ENCODE results near the gene ZNF710. TPM values are rescaled to one million over a fixed set of nuclear protein-coding genes. Genes with fewer than 3 reads are reported as not detected.
A peak's percentile ranks its signal among the peaks of the same experiment; 100 is the strongest.
"Not testable (repeated sequence)": the region's sequence is repeated elsewhere in the genome, so short reads cannot be mapped to it uniquely, and the experiment has no call there.

ZNF710 gene
- total and polyA plus RNA-seq, 2 experiments from 2014 or later: 7.8 to 22.2 TPM

GRCh38 chr15:90101969-90102890 lies 101.1 kb downstream of the ZNF710 start, which contains the start of gene IDH2:
IDH2 (minus strand) TSS chr15:90102468; CDS start chr15:90102390, 78 bp downstream.
- peak; percentile 87 to 93 for DNase-seq (ENCODE audit: low read depth in 1 of 2, low spot score in 1 of 2)
- no peak for TF ChIP-seq CTCF (IDR thresholded peaks at IDR 0.05; ENCODE audit: low read depth, low read length)
- H3K27ac ChIP-seq: peak within 1 kb of the TSS; percentile 92
- no peaks in the 10 kb centered on the region for H3K27me3 ChIP-seq
- H3K9me3 ChIP-seq (ENCODE audit: low read depth): no peaks in the 10 kb centered on the region
- no peaks in the 10 kb centered on the region for H3K36me3 ChIP-seq
- peak within 1 kb of the TSS; percentile 92 for H3K4me3 ChIP-seq
- H3K4me1 ChIP-seq (ENCODE audit: low read depth): peaks cover 59% of the 10 kb centered on the region

DNA sequence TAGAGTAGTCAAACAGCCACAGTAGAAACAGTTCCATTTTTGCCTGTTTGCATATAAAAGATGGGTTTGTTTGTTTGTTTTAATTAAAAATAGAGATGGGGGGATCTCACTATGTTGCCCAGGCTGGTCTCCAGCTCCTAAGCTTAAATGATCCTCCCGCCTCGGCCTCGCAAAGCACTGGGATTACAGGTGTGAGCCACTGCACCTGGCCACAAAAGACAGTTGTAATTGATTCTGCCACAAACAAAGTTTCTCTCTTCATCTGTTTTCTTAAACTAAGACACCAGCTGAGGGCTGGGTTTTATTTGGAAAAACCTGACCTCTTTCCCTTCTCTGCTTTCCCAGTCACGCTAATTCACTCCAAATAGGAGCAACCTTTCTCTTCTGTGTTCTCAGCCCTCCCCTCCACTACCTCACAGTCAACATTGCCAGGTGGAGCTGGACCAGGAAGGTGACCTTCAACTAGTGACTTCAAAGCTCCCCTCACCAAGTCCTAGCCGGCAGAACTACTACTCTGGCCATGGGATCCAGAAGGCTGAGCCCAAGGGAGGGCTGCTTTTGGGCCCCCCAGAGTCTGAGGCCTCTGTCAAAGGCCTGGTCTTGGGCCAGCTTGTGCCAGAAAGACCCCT lies 102.7 kb downstream of the ZNF710 start:
- peaks cover 46% of the 10 kb centered on the region for H3K4me1 ChIP-seq (ENCODE audit: low read depth)
- no peak overlapping the region for H3K4me3 ChIP-seq
- no peaks in the 10 kb centered on the region for H3K27me3 ChIP-seq
- H3K27ac ChIP-seq: peak overlapping the region; percentile 60
- no peak for TF ChIP-seq CTCF (IDR thresholded peaks at IDR 0.05; ENCODE audit: low read depth, low read length)
- no peaks in the 10 kb centered on the region for H3K36me3 ChIP-seq
- H3K9me3 ChIP-seq (ENCODE audit: low read depth): no peaks in the 10 kb centered on the region
- peak in 1 of 2 donors; percentile 24 for DNase-seq (ENCODE audit: low read depth in 1 of 2, low spot score in 1 of 2)

- DNase-seq (ENCODE audit: low read depth in 1 of 2, low spot score in 1 of 2): no peak
- H3K4me1 ChIP-seq (ENCODE audit: low read depth): peaks cover 43% of the 10 kb centered on the region
- no peak for TF ChIP-seq CTCF (IDR thresholded peaks at IDR 0.05; ENCODE audit: low read depth, low read length)
Observed at GRCh38 chr15:90104551-90104950, 103.4 kb downstream of the ZNF710 start.

GRCh38 chr15:90105521-90105920 lies 104.4 kb downstream of the ZNF710 start:
- H3K4me1 ChIP-seq (ENCODE audit: low read depth): peaks cover 33% of the 10 kb centered on the region
- H3K4me3 ChIP-seq: no peak overlapping the region
- TF ChIP-seq CTCF (IDR thresholded peaks at IDR 0.05; ENCODE audit: low read depth, low read length): no peak
- H3K27me3 ChIP-seq: no peaks in the 10 kb centered on the region
- no peaks in the 10 kb centered on the region for H3K9me3 ChIP-seq (ENCODE audit: low read depth)
- H3K27ac ChIP-seq: peak overlapping the region; percentile 95
- H3K36me3 ChIP-seq: no peaks in the 10 kb centered on the region
- no peak for DNase-seq (ENCODE audit: low read depth in 1 of 2, low spot score in 1 of 2)

More at GRCh38 chr15:90104551-90104950, 103.4 kb downstream of the ZNF710 start:
- Histone ChIP-seq H3K27me3 (no peaks in the 10 kb centered on the region), H3K36me3 (no peaks in the 10 kb centered on the region), H3K27ac (peak overlapping the region; percentile 60), H3K4me3 (no peak overlapping the region), H3K9me3 (ENCODE audit: low read depth) (no peaks in the 10 kb centered on the region)

GRCh38 chr15:90106522-90107117 lies 105.5 kb downstream of the ZNF710 start:
- Histone ChIP-seq H3K9me3 (ENCODE audit: low read depth) (no peaks in the 10 kb centered on the region), H3K36me3 (no peaks in the 10 kb centered on the region), H3K4me1 (ENCODE audit: low read depth) (peaks cover 24% of the 10 kb centered on the region), H3K27me3 (no peaks in the 10 kb centered on the region), H3K4me3 (no peak overlapping the region), H3K27ac (peak overlapping the region; percentile 95)
- TF ChIP-seq CTCF (IDR thresholded peaks at IDR 0.05; ENCODE audit: low read depth, low read length): no peak
- DNase-seq (ENCODE audit: low read depth in 1 of 2, low spot score in 1 of 2): peak; percentile 54 to 79

DNA sequence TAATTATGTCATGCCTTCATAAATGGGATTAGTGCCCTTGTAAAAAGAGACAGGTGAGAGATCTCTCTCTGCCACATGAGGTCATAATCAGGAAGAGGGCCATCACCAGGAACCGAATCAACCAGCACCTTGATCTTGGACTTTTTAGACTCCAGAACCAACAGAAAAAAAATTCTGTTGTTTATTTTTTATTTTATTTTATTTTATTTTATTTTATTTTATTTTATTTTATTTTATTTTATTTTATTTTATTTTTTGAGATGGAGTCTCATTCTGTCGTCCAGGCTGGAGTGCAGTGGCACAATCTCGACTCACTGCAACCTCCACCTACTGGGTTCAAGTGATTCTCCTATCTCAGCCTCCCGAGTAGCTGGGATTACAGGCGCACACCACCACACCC lies 106.9 kb downstream of the ZNF710 start:
- peaks cover 24% of the 10 kb centered on the region for H3K4me1 ChIP-seq (ENCODE audit: low read depth)
- DNase-seq (ENCODE audit: low read depth in 1 of 2, low spot score in 1 of 2); H3K4me3 ChIP-seq; H3K27ac ChIP-seq; H3K9me3 ChIP-seq (ENCODE audit: low read depth); H3K36me3 ChIP-seq; H3K27me3 ChIP-seq: not testable (repeated sequence)

- H3K9me3 ChIP-seq (ENCODE audit: low read depth); H3K4me3 ChIP-seq; H3K27ac ChIP-seq; H3K27me3 ChIP-seq; H3K36me3 ChIP-seq; DNase-seq (ENCODE audit: low read depth in 1 of 2, low spot score in 1 of 2): not testable (repeated sequence)
- H3K4me1 ChIP-seq (ENCODE audit: low read depth): peaks cover 17% of the 10 kb centered on the region
Observed at GRCh38 chr15:90109163-90109751, 108.1 kb downstream of the ZNF710 start.

Measured in cardiac muscle cell (in vitro differentiated cells and primary cell).